Mucosa of rectum (tissue), 2 donors: ENCODE data around the gene HOXC4.
A peak's percentile ranks its signal among the peaks of the same experiment; 100 is the strongest.

Experiments
- H3K27ac ChIP-seq, 2 donors: one replicate each; pipeline ENCODE4 v1.7.0; 2013; ENCODE audit warnings: inconsistent platforms in 2 of 2, low read depth in 2 of 2, low read length in 2 of 2
- H3K27me3 ChIP-seq, 2 donors: one replicate each; pipeline ENCODE4 v1.7.0; 2013; ENCODE audit warnings: low read length in 2 of 2; ENCODE audit not compliant: control insufficient read depth in 2 of 2, insufficient read depth in 2 of 2
- H3K36me3 ChIP-seq, 2 donors: one replicate each; pipeline ENCODE4 v1.7.0; 2013; ENCODE audit warnings: low read length in 2 of 2; ENCODE audit not compliant: control insufficient read depth in 2 of 2, insufficient read depth in 2 of 2
- H3K4me1 ChIP-seq, 2 donors: one replicate each; pipeline ENCODE4 v1.7.0; 2013; ENCODE audit warnings: low read length in 2 of 2, mild to moderate bottlenecking in 1 of 2; ENCODE audit not compliant: control insufficient read depth in 2 of 2, insufficient read depth in 2 of 2
- H3K4me3 ChIP-seq, 2 donors: one replicate each; pipeline ENCODE4 v1.7.0; 2013; ENCODE audit warnings: low read length in 2 of 2
- H3K9ac ChIP-seq, 2 donors: one replicate each; pipeline ENCODE4 v1.7.0; 2013; ENCODE audit warnings: low read length in 2 of 2, low read depth in 1 of 2, mild to moderate bottlenecking in 1 of 2
- H3K9me3 ChIP-seq, 2 donors: one replicate each; pipeline ENCODE4 v1.7.0; 2013; ENCODE audit warnings: low read length in 2 of 2; ENCODE audit not compliant: control insufficient read depth in 2 of 2
- donor health status: healthy.
- donor health status: Normal muscosa, but diverticular disease.

HOXC4 gene

GRCh38 chr12:54050482-54050810 lies 3.2 kb upstream of the HOXC4 start:
- peaks cover 0 to 4% of the 10 kb centered on the region in 2 donors for H3K4me1 ChIP-seq
- H3K36me3 ChIP-seq: no peaks in the 10 kb centered on the region
- no peaks in the 10 kb centered on the region for H3K9me3 ChIP-seq
- H3K4me3 ChIP-seq: no peak overlapping the region
- no peak overlapping the region for H3K27ac ChIP-seq
- peaks cover 70 to 87% of the 10 kb centered on the region in 2 donors for H3K27me3 ChIP-seq
- no peak overlapping the region for H3K9ac ChIP-seq

GRCh38 chr12:54051026-54051842 lies 2.4 kb upstream of the HOXC4 start:
- H3K4me3 ChIP-seq: no peak overlapping the region
- peaks cover 77 to 79% of the 10 kb centered on the region in 2 donors for H3K27me3 ChIP-seq
- H3K9ac ChIP-seq: no peak overlapping the region
- peaks cover 0 to 4% of the 10 kb centered on the region in 2 donors for H3K4me1 ChIP-seq
- H3K27ac ChIP-seq: no peak overlapping the region
- no peaks in the 10 kb centered on the region for H3K36me3 ChIP-seq
- H3K9me3 ChIP-seq: no peaks in the 10 kb centered on the region

- Histone ChIP-seq H3K4me1 (peaks cover 0 to 4% of the 10 kb centered on the region in 2 donors), H3K36me3 (no peaks in the 10 kb centered on the region), H3K9me3 (no peaks in the 10 kb centered on the region), H3K9ac (no peak overlapping the region), H3K27me3 (peaks cover 74% of the 10 kb centered on the region in 2 donors), H3K4me3 (no peak overlapping the region), H3K27ac (no peak overlapping the region)
Measured at GRCh38 chr12:54051874-54052437, 1.7 kb upstream of the HOXC4 start.

- H3K9me3 ChIP-seq: no peaks in the 10 kb centered on the region
- H3K36me3 ChIP-seq: no peaks in the 10 kb centered on the region
- H3K27me3 ChIP-seq: peaks cover 72 to 74% of the 10 kb centered on the region in 2 donors
- no peak overlapping the region for H3K9ac ChIP-seq
- H3K4me1 ChIP-seq: peaks cover 0 to 4% of the 10 kb centered on the region in 2 donors
- no peak overlapping the region for H3K27ac ChIP-seq
- H3K4me3 ChIP-seq: no peak overlapping the region
Measured at GRCh38 chr12:54052438-54053002, 1.1 kb upstream of the HOXC4 start.

GRCh38 chr12:54053003-54053750 lies 458 bp upstream of the HOXC4 start:
- Histone ChIP-seq H3K9ac (peak overlapping the region in 1 of 2 donors; percentile 52), H3K9me3 (no peaks in the 10 kb centered on the region), H3K4me1 (peaks cover 0 to 4% of the 10 kb centered on the region in 2 donors), H3K27ac (peak overlapping the region in 1 of 2 donors; percentile 48), H3K36me3 (no peaks in the 10 kb centered on the region), H3K4me3 (peak overlapping the region; percentile 22 to 68), H3K27me3 (peaks cover 68 to 74% of the 10 kb centered on the region in 2 donors)

GRCh38 chr12:54054742-54055194 lies 1.1 kb downstream of the HOXC4 start:
- Histone ChIP-seq H3K27me3 (peaks cover 64 to 72% of the 10 kb centered on the region in 2 donors), H3K36me3 (no peaks in the 10 kb centered on the region), H3K27ac (no peak overlapping the region), H3K4me3 (peak overlapping the region in 1 of 2 donors; percentile 37), H3K9me3 (no peaks in the 10 kb centered on the region), H3K9ac (no peak overlapping the region), H3K4me1 (peaks cover 0 to 4% of the 10 kb centered on the region in 2 donors)

- no peaks in the 10 kb centered on the region for H3K9me3 ChIP-seq
- H3K4me1 ChIP-seq: peaks cover 0 to 4% of the 10 kb centered on the region in 2 donors
- no peak overlapping the region for H3K27ac ChIP-seq
- no peak overlapping the region for H3K4me3 ChIP-seq
- peaks cover 61 to 71% of the 10 kb centered on the region in 2 donors for H3K27me3 ChIP-seq
- no peak overlapping the region for H3K9ac ChIP-seq
- no peaks in the 10 kb centered on the region for H3K36me3 ChIP-seq
Measured at GRCh38 chr12:54055552-54055951, 1.9 kb downstream of the HOXC4 start.

- Histone ChIP-seq H3K27ac (no peak overlapping the region), H3K36me3 (no peaks in the 10 kb centered on the region), H3K9ac (no peak overlapping the region), H3K4me3 (no peak overlapping the region), H3K27me3 (peaks cover 61 to 70% of the 10 kb centered on the region in 2 donors), H3K9me3 (no peaks in the 10 kb centered on the region), H3K4me1 (peaks cover 0 to 4% of the 10 kb centered on the region in 2 donors)
Measured at GRCh38 chr12:54056110-54056509, 2.5 kb downstream of the HOXC4 start.

- peaks cover 53 to 68% of the 10 kb centered on the region in 2 donors for H3K27me3 ChIP-seq
Measured at GRCh38 chr12:54058128-54058768, 4.6 kb downstream of the HOXC4 start.

More at GRCh38 chr12:54058128-54058768, 4.6 kb downstream of the HOXC4 start:
- no peaks in the 10 kb centered on the region for H3K9me3 ChIP-seq
- no peak overlapping the region for H3K27ac ChIP-seq
- no peaks in the 10 kb centered on the region for H3K36me3 ChIP-seq
- H3K4me1 ChIP-seq: peaks cover 0 to 4% of the 10 kb centered on the region in 2 donors
- H3K4me3 ChIP-seq: no peak overlapping the region
- no peak overlapping the region for H3K9ac ChIP-seq
